Stimulated activated CD8-positive, alpha-beta memory T cell treated with anti-CD3 and anti-CD28 coated beads, Interleukin-4, amount 100 ng/mL, for 1 hour (primary cell): ENCODE results near the gene ACSL1.
"Not testable (repeated sequence)": the region's sequence is repeated elsewhere in the genome, so short reads cannot be mapped to it uniquely, and the experiment has no call there.

Source experiments
- DNase-seq, 2 donors: peaks; one replicate each; pipeline ENCODE4 v3.0.0-alpha.2; 2020; ENCODE audit warnings: low read depth in 2 of 2, low spot score in 1 of 2

Gene ACSL1

GRCh38 chr4:184792950-184793555 is 32.7 kb downstream of the ACSL1 start:
- DNase-seq: peak; percentile 22 to 24

DNA sequence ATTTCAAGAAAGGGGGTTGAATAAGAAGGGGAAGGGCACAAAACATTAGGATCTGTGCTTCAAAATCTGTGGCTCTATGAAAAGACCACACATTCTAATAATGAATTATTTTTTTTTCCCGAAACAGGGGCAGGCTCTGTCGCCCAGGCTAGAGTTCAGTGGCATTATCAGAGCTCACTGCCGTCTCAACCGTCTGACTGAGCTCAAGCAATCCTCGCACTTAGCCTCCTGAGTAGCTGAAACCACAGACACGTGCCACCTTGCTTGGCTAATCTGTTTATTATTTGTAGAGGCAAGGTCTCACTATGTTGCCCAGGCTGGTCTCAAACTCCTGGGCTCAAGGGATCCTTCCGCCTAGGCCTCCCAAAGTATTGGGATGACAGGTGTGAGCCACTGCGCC is 33.4 kb downstream of the ACSL1 start:
- no peak for DNase-seq

GRCh38 chr4:184790826-184791225 is 34.9 kb downstream of the ACSL1 start:
- no peak for DNase-seq

GRCh38 chr4:184787766-184788503 is 37.8 kb downstream of the ACSL1 start:
- no peak for DNase-seq

GRCh38 chr4:184785813-184786212 is 40.0 kb downstream of the ACSL1 start:
- DNase-seq: no peak

DNA sequence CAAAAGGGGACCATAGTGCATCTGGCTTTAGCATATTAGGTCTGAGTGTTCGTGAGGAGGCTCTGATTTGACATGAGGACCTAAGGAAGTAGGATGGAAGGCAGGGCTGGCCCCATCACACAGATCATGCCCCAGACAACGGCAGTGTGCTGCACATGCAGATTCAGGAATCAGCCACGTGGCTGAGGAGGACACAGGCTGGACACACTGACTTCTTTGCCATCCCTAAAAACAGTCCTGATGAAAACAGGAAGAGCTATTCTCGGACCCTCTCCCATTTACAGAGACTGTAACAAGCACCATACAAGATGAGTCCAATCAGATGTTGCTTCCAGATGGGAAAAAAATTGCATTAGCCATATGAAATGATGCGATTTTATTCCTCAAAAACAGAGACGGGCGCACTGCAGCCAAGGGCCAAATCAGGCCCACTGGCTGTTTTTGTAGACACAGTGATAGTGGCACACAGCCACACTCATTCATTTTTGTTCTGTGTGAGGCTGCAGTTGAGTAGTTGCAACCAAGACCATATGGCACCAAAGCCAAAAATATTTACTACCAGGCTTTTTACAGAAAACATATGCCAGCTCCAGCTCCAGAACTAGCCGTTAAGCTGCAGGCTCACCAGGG is 41.0 kb downstream of the ACSL1 start:
- DNase-seq: no peak

DNA sequence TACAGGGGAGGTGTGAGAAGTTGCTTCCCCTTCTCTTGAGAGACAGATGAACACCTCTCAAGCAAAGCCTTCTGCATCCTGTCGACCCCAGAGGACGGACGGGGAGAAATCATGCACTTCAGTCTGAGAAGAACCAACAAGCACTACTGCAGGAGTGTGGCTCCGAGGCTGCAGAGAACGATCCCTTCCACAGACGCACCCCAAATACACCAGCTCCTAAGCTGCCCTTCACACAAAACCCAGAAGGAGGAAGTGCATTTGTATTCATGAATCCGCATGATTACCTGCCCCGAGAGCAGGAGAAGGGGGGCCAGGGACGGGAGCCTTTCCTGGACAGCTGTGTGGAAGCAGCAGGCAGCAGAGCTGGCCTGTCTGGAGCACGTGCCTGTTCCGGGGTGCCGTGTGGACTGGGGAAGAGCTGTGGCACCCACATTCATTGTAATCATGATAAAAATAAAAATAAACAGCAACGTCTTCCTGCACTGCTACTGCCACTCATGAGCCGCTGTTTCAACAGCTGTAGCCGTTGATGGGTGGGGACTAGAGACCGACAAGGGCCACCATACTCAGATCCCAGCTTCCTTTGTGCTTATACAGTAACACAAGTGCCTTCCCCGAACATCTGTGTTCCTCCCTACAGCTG is 42.9 kb downstream of the ACSL1 start:
- DNase-seq: no peak

DNA sequence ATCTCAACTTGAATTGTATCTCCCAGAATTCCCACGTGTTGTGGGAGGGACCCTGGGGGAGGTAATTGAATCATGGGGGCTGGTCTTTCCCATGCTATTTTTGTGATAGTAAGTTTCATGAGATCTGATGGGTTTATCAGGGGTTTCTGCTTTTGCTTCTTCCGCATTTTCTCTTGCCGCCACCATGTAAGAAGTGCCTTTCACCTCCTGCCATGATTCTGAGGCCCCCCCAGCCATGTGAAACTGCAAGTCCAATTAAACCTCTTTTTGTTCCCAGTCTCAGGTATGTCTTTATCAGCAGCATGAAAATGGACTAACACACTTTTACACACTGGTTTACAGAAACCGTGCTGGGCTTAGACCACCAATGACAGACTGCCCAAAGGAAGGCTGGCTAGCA is 46.6 kb downstream of the ACSL1 start:
- DNase-seq: not testable (repeated sequence)

DNA sequence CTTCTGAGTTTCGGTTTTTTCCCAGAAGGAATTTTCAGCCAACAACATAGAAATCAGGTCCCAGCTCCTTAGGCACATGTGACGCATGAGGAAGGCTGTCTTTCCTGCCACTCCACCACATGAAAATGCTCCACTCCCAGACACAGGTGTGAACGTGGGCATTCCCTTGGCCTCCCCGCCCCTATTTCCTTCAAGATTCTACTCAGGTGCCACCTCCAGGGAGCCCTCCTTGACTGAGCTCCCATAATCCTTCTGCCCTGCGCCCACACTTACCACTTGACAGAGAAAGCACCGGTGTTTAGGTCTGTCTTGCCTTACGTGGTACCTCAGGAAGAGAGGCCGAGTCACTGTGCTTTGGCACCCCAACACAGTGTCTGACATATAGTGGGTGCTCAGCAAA is 47.4 kb downstream of the ACSL1 start:
- DNase-seq: no peak

GRCh38 chr4:184776821-184777220 is 48.9 kb downstream of the ACSL1 start:
- DNase-seq: no peak

DNA sequence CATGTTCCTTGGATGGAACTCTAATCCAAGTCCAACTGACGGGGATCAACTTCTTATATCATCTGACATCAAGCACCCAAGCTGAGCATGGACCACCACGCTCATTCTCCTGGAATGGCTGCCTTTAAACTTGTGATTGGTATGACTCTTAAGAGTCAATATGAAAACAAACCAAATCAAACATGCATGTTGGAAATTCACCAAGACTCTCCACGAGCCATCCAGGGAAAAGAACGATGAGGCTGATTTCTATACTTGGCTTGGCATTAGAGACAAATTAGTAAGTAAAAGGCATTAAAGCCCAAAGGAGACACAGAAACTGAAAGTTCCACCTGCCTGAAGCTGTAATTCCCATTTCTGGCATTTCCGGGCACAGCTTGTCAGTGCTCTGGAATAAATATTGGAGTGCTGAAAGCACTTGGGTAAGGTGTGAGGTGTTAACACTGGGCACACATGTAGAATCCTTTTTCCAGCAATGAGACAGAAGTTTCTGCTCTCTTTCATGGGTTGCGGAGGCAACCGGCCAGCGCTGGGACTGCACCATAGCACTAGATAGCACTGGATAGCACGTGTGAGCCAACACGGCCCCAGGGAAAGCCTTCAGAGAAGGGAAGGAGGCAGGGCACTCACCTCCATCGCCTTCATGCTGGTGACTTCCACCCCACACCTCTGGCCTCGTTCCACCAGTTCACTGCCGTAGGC is 49.8 kb downstream of the ACSL1 start:
- no peak for DNase-seq

DNA sequence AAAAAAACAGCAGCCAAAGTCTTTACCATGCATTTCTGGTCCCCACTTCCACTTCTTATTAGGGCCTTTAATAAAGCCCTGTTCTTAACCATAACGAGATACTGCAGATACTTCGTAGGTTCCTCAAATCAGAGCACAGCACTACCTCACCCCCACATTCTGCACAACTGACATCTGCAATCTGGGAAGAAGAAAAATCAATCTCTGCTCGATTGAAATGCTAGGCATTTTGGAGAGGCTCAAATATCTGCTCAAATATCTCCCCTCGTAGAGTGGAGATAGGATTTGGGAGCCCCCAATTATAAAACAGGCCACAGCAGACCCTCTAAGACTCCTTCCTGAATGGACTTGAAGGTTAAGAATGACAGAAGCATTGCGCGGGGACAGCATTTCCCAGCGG is 51.6 kb downstream of the ACSL1 start:
- no peak for DNase-seq

DNA sequence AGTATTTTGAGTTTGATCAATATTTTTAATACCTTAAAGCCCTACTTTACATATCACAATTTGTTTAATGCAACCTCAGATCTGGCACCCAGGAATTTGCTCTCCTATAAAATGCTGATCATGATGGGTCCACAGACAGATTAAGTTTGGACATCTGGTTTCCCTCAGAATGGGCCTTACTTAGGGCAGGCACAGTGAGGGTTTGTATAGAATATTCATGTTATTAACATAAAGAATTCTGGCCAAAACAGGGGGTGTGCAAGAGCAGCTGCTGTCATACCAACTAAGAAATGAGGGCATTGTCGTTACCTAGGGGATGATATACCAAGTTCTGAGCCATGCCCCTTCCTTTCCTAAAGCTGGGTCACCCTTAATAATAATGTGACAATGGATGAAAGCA is 54.4 kb downstream of the ACSL1 start:
- no peak for DNase-seq

DNA sequence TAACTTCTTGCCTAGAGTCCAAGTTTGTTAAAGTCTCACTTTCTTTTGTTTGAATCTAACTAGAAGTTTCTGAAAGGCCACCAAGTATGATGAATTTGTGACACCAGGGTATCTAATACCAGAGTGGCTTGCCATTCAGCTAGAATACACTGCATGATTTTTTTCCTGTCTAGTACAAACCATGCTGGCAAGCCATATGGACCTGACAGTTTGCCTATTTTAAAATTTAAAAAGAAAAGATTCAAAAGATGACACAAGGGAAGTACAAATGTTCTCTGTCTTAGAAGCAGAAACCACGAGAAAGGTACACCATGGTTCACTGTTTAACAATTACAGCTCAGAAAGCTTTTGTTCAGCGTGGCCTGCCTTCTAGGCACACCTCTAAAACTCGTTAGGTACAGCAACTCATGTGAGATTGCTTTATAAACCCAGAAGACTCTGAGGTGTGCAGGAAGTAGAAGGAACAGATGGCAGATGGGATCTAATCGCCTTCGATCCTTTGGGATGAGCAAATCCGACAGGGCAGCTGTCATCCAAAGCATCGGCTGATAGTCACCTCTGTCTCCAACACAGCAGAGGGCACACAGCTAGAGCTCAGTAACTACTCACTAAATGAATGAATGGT is 56.5 kb downstream of the ACSL1 start:
- no peak for DNase-seq

- DNase-seq: no peak
Observed at GRCh38 chr4:184768296-184768695, 57.5 kb downstream of the ACSL1 start.

DNA sequence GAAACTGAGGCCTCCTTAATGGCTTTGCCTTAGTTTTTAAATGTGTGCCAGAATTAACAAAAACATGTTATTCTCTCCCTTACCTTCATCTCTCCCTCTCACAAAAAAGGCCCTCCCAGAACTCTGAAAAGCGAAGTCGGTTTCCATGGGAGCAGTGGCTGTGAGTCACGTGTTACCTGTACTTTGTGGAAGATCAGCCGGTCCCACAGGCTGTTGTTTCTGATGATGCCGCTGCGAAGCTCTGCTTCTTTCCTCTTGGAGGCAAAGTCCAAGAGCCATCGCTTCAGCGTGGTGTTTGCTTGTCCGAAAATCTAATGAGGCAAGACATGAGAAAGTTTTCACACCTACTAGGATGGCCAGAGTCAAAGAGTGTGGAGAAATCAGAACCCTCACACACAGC is 59.3 kb downstream of the ACSL1 start:
- DNase-seq: no peak

GRCh38 chr4:184765473-184766340 is 60.1 kb downstream of the ACSL1 start:
- DNase-seq: no peak

DNA sequence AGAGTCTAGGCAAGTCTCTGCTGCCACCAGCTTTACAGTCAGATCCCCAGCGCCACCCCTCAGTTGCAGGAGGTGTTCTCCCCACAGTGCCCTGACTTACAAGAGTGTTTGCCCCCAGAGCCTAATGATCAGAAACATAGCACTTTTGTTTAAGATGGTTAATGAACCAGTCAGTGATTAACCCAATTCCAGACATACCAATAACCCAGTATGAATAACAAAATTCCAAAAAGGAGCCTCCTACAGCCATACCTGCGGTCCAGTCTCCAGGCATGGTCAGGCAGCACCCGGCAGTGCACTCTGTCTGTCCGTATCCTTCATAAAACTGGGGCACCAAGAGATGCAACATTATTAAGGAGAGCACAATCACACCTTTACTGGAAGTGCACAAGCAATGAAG is 61.2 kb downstream of the ACSL1 start:
- DNase-seq: no peak

- DNase-seq: no peak
Observed at GRCh38 chr4:184763150-184763780, 62.5 kb downstream of the ACSL1 start.

GRCh38 chr4:184762100-184762499 is 63.7 kb downstream of the ACSL1 start:
- DNase-seq: no peak
